IPS-NIHi7 (cell line): Measurements from ENCODE around the gene VWA8.
"Not testable (repeated sequence)": the region's sequence is repeated elsewhere in the genome, so short reads cannot be mapped to it uniquely, and the experiment has no call there.

Experiments used
- DNase-seq: peaks from one replicate; pipeline ENCODE4 v3.0.0; 2012; ENCODE audit warnings: mixed read lengths; ENCODE audit errors: extremely low spot score

VWA8 gene

GRCh38 chr13:41682766-41683165 is 278.1 kb downstream of the VWA8 start:
- no peak for DNase-seq

- DNase-seq: no peak
Measured at GRCh38 chr13:41682001-41682400, 278.9 kb downstream of the VWA8 start.

DNA sequence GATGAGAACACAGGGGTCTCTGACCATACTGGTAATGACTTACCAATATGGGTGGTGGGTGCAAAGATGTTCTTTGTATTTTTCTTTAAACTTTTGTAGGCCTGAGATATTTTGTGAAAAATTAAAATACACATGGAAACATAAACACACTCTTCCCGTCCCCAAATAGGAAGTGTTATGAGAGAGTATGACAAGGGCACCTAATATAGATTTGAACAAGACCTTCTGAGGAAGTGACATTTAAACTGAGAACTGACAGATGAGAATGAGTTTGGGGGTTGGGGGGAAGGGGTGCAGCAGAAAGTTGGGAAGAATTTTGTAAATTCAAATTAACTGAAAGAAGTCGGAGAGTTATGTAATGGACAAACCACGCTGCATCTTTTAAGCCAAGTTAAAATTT is 279.3 kb downstream of the VWA8 start:
- DNase-seq: no peak

DNA sequence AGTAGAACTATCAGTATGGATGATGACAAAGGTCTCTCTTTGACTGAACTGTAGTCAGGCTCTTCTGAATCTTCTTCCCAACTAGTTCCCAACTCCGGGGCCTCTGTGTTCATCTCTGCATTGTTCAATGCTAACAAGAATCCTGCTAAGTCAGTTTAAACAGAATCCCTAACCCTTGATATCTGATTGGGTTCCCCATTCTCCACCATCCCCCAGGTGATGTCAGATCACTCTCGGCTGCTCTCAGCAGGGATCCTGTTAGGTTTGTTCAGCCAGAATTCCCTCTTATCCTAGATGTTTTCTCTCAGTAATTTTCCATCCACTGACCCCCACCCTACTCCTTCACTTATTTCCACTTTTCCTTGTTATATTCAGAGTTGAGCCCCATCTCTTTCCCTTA is 280.0 kb downstream of the VWA8 start:
- peak; percentile 14 for DNase-seq

DNA sequence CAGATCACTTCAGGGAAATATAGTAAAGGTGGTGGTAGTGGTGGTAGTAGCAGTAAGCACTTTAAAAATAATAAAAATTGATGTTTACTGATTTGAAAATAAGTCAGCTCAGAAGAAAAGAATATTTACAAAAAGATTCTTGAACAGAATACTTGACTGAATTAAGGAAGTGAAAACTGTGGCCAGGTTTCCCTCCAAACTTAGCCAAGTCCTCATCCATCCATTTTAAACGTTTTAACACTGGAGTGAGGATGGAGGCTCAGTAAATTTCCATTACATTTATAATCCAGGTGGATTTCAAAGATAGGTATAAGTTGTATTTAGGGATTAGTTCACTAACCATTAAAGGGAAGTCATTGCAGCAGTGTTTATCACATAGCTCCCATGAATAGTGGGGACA is 282.1 kb downstream of the VWA8 start:
- DNase-seq: no peak

DNA sequence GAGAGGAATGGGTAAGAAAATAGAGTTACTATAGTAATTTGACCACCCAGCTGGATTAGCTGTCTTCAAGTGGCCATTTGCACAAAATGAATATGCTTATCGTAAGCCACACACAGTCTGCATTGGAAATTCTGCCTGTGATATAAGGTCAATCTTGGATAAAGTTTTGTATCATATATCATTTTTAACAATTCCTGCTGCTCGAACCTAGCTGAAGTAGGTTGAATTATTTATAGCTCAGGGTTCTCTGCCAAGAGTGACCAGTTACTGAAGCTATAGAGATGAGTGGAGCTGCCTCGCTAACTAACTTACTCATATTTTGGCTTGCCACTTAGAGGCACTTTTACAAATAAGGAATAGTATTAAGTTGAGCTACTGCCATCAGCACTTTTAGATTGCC is 282.7 kb downstream of the VWA8 start:
- DNase-seq: no peak

DNA sequence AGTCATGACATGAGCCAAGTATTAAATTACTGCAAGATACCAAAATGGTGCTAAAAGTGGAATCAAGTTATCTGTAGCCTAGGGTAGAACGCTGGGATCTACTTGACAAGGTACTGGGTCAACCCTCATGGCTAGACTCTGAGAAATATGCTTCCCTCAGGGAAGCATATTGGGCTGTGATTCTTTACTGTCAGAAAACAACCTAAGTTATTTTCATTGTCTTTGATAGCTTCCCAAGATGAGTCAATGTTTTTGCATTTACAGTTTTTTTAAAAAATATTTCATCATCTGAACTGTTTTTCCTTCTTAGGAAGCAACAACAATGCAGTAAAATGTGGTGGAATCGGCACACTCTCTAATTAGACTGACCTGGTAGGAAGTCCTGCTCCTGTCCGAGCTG is 285.6 kb downstream of the VWA8 start:
- no peak for DNase-seq

GRCh38 chr13:41674246-41674645 is 286.7 kb downstream of the VWA8 start:
- no peak for DNase-seq

GRCh38 chr13:41673640-41674039 is 287.3 kb downstream of the VWA8 start:
- DNase-seq: no peak

DNA sequence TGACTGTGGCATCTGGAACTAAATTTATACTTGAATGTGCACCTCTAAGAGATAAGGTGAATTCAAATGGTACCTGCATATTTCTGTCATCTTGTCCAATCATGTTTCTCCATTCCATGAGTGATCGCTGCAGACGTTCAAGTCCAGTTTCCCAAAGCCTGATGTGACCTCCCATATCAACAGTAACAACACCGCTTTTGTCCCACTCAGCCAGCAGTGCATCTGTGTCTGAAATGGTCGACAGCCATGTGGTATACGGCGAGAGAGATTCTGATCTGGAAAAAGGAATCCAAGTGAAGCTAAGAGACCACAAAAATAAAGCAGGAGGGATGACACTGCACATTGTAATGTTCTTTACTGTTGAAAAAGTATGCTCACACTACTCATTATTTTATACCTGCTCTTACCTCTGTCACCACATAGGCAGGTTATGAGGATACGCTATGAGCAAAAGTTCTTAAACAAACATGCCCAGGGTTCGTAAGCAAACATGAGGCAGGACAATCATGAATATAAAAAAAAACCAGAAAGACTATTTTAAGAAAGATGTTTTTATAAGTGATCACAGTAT is 290.0 kb downstream of the VWA8 start:
- DNase-seq: no peak

DNA sequence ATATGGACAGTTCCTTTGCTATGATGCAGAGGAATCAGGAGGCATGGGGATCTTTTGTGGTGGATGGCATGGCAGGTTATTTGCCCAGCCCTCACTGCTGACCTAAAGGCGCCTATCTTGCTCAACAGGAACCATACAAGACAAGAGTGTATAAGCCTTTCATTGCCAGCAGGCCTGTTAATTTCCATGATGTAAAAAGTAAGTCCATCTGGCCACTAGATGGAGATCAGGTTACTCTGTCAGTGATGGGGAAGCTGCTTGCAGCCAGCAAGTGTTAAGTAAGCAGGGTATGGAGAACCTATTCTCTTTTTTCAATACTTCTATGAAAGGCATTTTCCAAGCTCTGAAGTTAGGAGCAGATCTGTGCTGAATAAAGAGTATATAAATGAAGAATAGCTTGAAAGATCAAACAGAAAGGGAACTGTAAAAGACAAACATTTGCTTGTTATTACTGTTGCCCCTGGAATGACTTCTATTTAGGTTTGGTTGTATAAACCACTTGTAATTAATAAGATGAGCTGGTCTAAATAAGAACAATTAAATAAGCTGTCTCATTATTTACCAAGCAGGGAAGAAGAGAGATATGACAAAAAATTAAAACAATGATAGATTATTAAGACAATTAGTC is 292.7 kb downstream of the VWA8 start:
- DNase-seq: peak; percentile 74

DNA sequence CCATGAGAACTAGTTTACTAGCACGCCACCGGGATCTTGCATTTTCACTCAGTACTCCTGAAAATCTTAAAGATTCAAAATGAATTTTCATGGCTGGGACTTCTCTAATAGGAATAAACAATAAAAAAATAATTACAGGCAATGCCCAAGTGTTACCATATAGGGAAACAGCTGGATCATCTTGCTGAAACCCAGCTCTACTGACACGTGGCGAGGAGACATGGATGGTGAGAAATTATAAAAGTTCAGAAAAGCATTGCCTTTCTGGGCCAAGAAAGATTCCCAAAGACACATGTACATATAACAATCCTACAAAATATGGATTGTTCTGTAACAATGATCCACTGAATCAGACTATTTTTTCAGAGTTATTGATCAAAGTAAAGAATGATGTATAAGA is 294.3 kb downstream of the VWA8 start:
- no peak for DNase-seq

- DNase-seq: no peak
Measured at GRCh38 chr13:41660411-41660810, 300.5 kb downstream of the VWA8 start.

DNA sequence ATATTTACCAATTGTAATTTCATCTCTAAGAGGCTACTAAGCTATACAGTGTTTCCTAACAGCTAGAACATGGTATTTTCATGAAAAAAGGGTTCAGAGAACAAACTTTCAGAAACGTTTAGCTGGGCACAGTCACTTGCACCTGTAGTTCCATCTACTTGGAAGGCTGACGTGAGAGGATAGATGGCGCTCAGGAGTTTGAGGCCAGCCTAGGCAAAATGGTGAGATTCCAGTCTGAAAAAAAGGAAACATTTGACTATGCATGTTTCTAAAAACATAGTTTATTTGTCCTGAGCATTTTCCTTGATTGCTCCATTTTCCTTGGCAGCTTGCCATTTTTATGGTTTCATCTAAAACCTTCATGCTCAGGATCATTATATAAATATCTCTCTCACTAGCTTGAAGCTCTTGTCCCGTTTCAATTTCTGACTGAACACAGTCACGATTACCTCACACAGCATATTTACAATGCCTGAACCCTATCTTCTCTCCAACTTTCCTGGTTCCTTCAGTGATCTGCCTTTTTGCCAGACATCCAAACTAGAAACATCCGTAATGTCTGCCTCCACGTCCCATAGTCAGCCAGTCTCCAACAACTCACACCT is 302.8 kb downstream of the VWA8 start:
- no peak for DNase-seq

DNA sequence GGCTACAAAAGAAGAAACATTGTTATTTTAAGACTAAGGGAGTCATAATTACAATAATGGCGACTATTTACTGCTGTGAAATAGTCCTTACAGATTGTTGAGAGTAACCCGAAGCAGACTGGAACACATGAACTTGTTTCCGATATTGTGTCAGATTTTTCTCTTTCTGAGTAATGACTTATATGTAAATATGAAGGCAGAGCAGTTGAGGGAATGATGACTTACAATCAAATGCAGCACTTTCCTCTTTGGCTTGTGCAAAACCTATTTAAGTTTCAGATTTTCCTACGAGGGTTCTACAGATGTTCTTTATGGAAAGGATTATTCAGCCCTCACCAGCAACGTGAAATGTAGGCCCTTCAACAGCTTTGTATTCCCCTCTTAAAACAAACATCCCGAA is 304.9 kb downstream of the VWA8 start:
- DNase-seq: no peak

DNA sequence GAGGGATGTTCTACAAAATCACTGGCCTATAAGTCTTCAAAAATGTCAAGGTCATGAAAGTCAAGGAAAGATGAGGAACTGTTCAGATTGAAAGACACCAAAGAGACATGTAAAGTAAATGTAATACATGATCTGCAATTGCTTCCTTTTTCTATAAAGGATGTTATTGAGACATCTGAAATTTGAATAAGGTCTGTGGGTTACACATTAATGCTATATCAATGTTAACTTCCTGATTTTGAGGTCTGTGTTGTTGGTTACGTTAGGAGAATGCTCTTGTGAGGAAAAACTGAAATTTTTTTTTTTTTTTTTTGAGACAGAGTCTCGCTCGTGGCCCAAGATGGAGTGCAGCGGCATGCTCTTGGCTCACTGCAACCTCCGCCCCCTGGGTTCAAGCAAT is 306.1 kb downstream of the VWA8 start:
- no peak for DNase-seq

DNA sequence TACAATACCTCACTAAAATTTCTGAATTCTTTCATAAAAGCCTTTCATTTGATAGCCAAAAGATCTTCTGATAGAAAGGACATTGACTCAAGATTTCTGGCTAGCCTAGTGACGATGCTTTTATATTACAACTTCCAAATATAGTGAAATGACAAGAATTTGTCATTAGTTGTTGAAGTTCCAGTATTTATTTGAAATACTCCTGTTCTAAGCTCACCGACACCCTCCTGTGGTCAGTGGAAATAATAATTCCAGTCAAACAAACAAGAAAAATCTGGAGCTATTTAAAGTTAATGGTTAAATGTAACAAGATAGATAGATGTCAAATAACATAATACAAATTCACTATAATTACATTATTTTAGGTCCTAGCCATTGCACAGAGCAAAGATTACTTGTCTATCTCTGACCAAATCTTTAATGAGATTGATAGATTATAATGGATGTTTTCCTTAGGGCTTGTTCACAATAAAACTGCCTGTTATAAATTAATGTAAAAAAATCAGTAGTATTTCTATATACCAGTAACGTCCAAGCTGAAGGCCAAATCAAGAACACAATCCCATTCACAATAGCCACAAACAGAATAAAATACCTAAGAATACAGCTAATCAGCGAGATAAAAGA is 308.1 kb downstream of the VWA8 start:
- DNase-seq: no peak

DNA sequence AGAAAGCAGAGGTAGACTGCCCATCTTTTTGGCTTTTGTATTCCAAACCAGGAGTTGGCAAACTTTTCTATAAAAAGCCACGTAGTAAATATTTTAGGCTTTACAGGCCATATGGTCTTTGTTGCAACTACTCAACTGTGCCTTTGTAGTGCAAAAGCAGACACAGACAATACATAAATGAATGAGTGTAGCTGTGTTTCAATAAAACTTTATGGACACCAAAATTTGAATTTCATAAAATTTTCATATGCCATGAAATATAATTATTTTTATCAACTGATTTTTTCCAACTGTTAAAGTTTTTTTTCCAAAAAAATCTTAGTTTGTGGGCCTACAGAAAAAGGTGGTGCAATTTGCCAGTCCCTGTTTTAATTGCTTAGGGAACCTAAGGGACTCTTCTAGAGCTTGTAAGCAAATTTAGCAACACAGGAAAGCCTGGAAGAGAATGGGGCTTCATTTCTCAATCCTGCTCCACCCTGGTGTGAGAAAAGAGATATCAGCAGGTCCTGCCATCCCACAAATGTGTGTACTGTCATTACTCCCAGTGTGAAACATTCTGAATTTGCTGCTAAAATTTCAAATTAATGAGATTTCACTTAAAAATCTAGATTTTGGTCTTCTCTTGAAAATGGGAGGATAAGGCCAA is 309.4 kb downstream of the VWA8 start:
- no peak for DNase-seq

- no peak for DNase-seq
Measured at GRCh38 chr13:41650706-41651105, 310.2 kb downstream of the VWA8 start.

DNA sequence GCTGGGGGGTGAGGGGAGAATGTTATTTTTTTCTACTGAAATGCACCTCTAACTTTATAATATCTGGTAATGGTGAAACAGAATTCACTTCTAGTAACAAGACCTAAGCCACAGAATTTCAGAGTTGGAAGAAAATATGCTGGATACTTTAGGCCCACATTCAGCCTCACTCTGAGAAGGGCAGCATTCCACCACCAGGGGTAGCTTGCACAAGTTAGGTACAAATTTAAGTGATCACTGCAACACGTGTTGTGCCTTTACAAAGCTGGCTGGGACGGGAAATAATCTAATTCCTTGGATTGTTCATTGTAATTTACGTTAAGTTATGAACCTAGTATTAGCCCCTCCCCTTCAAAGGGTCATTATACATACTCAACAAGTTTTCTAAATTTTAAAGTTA is 311.2 kb downstream of the VWA8 start:
- DNase-seq: peak; percentile 31

DNA sequence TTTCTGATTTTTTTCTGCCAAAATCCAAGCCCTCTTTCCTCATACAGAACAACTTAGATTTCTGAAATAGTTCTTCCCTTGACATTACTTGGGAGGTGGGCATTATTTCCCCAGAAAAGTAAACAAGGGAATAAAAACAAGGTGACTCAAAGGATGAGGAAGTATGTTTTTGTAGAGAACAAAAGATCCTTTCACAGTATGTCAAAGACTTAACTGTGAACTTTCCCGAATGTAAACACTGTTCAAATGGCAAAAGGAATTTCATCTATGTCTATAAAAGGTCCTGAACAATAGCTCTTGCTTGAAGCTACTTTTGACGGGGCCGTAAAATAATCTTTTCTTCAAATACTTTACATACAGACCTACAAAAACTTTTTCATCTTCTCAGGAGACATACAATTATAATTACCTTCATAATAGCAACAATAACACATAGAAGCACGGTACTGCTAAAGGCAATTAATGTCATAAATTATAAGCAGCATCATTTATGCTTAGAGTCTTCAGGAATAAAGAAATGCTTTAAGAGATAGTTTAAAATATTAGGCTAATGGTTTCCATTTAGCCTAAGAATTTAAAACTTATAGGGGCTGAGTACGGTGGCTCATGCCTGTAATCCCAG is 312.5 kb downstream of the VWA8 start:
- DNase-seq: no peak

- not testable (repeated sequence) for DNase-seq
Measured at GRCh38 chr13:41647699-41648313, 313.1 kb downstream of the VWA8 start.
